ENCODE results near the gene RIPPLY2.

RIPPLY2 gene

DNA sequence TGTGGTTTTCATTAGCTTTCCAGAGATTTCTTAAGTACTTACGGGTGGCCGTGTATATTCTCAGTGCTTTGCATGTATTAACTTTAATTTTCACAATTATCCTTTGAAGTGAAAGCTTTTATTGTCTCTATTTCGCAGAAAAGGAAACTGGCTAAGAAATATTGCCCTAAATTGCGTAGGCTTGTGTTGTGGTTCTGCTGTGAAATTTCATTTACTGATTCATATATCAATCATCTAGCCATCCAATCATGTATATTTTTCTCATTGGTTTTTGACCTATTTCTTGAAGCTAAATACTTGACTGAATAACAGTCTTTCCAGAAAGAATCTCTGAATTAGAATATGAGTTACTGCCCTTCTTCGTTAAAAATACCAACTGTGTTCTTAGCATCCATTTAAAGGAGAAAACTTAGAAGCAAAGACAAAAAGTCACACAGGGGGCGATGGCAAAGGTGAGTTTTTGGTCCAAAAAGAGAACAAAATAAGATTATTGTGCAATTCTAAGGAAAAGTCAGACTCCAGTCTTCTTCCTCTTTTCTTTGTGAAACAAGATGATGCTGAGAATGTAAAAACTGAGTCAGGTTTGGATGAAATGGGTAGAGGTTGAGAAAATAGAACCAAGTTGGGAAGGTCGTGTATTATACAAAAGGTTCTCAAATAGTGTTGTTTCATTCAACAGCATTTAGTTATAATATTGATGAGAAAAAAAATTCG lies 7.8 kb downstream of the RIPPLY2 start:
- Histone ChIP-seq H3K4me1 (ENCODE audit: control insufficient read depth, low read depth, low read length) (peaks cover 3% of the 10 kb centered on the region), H3K9ac (ENCODE audit: low read length) (no peak overlapping the region), H3K4me3 (ENCODE audit: low read length) (peak overlapping the region; percentile 95), H3K9me3 (ENCODE audit: control insufficient read depth, low read depth, low read length) (no peaks in the 10 kb centered on the region), H3K27me3 (ENCODE audit: control insufficient read depth, insufficient read depth, low read length) (peaks cover 3% of the 10 kb centered on the region), H3K27ac (ENCODE audit: low read length) (no peak overlapping the region), H3K36me3 (ENCODE audit: control insufficient read depth, low read depth, low read length) (peaks cover 7% of the 10 kb centered on the region)

DNA sequence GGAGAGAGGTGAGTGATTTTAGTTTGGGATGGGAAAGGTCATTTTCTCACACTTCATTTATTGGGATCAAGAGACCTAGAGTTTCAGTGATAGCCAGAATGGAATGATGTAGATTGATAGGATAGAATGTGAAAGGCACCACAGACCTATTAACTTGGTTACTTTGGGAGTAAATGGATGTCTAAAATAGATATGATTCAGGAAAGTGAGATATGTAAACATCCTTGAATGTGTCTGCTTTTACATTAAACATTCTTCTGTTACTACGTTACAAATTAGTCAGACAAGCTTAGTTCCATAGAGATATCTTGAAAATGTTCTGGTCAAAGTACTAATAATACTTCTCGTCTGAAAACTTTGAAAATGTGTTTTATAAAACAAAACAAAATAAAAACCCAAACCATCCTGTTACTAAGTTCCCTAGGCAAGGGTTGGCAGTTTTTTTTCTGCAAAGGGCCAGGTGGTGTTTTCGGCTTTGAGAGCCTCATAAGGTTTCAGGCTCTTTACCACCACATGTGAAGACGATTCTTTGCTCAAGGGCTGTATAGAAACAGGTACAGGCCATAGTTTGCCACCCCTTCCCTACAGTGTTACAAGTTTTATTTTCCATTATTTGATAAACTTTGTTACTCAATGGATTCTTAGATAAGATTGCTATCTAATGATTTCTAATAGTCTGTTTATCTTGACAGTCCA lies 9.8 kb downstream of the RIPPLY2 start:
- H3K4me3 ChIP-seq (ENCODE audit: low read length): no peak overlapping the region
- peaks cover 3% of the 10 kb centered on the region for H3K27me3 ChIP-seq (ENCODE audit: control insufficient read depth, insufficient read depth, low read length)
- H3K9me3 ChIP-seq (ENCODE audit: control insufficient read depth, low read depth, low read length): peaks cover 7% of the 10 kb centered on the region
- H3K4me1 ChIP-seq (ENCODE audit: control insufficient read depth, low read depth, low read length): peaks cover 3% of the 10 kb centered on the region
- H3K36me3 ChIP-seq (ENCODE audit: control insufficient read depth, low read depth, low read length): peaks cover 7% of the 10 kb centered on the region
- no peak overlapping the region for H3K9ac ChIP-seq (ENCODE audit: low read length)
- H3K27ac ChIP-seq (ENCODE audit: low read length): no peak overlapping the region

DNA sequence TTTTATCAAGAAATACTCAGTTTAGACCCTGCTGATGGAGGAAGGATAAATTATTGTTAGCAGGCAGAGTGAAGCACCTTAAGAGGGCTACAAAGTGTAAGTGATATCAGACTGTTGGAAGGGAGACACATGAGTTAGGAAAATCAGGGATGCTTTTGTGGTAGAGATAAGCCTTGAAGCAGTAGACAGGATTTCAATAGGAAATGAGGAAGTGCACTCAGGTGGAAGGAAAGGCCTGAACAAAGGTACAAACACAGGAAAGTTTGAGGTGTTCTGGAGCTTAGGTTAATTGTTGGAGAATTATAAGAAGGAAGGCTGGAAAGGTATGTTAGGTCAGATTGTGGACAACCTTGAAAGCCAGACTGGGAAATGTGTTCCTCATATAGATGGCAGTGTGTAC lies 13.9 kb downstream of the RIPPLY2 start:
- H3K36me3 ChIP-seq (ENCODE audit: control insufficient read depth, low read depth, low read length): peaks cover 7% of the 10 kb centered on the region
- no peak overlapping the region for H3K9ac ChIP-seq (ENCODE audit: low read length)
- H3K9me3 ChIP-seq (ENCODE audit: control insufficient read depth, low read depth, low read length): peaks cover 13% of the 10 kb centered on the region
- H3K27ac ChIP-seq (ENCODE audit: low read length): no peak overlapping the region
- no peaks in the 10 kb centered on the region for H3K27me3 ChIP-seq (ENCODE audit: control insufficient read depth, insufficient read depth, low read length)
- H3K4me3 ChIP-seq (ENCODE audit: low read length): no peak overlapping the region
- H3K4me1 ChIP-seq (ENCODE audit: control insufficient read depth, low read depth, low read length): no peaks in the 10 kb centered on the region

- H3K4me3 ChIP-seq (ENCODE audit: low read length): no peak overlapping the region
- no peaks in the 10 kb centered on the region for H3K27me3 ChIP-seq (ENCODE audit: control insufficient read depth, insufficient read depth, low read length)
- H3K27ac ChIP-seq (ENCODE audit: low read length): no peak overlapping the region
- H3K9me3 ChIP-seq (ENCODE audit: control insufficient read depth, low read depth, low read length): peaks cover 13% of the 10 kb centered on the region
- H3K36me3 ChIP-seq (ENCODE audit: control insufficient read depth, low read depth, low read length): peaks cover 7% of the 10 kb centered on the region
- H3K9ac ChIP-seq (ENCODE audit: low read length): no peak overlapping the region
- H3K4me1 ChIP-seq (ENCODE audit: control insufficient read depth, low read depth, low read length): no peaks in the 10 kb centered on the region
These were observed 14.5 kb downstream of the RIPPLY2 start for GRCh38 chr6:83867527-83868161.

DNA sequence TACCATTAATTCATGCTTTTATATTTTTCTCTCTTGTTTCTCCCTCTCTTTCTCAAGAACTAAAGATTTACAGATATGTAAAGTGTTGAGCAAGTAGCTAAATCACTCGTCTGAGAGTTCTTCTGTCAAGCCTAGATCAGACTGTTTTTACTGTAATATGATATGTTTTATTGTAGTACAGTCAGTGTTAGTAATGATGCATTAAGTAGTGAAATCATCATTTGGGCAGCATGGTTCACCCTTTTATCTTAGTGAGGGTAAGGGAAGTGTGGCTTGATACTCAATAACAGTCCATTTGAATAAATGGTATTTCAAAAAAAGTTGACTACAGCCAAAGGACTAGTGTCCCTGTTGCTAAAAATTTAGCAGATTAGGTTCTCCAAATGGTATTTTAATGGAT lies 15.5 kb downstream of the RIPPLY2 start:
- Histone ChIP-seq H3K27ac (ENCODE audit: low read length) (no peak overlapping the region), H3K9ac (ENCODE audit: low read length) (no peak overlapping the region), H3K36me3 (ENCODE audit: control insufficient read depth, low read depth, low read length) (peaks cover 7% of the 10 kb centered on the region)

GRCh38 chr6:83870649-83871048 lies 17.5 kb downstream of the RIPPLY2 start:
- H3K4me1 ChIP-seq (ENCODE audit: control insufficient read depth, low read depth, low read length): no peaks in the 10 kb centered on the region
- H3K36me3 ChIP-seq (ENCODE audit: control insufficient read depth, low read depth, low read length): no peaks in the 10 kb centered on the region
- H3K9ac ChIP-seq (ENCODE audit: low read length): no peak overlapping the region
- no peaks in the 10 kb centered on the region for H3K27me3 ChIP-seq (ENCODE audit: control insufficient read depth, insufficient read depth, low read length)
- H3K27ac ChIP-seq (ENCODE audit: low read length): no peak overlapping the region
- H3K4me3 ChIP-seq (ENCODE audit: low read length): no peak overlapping the region
- H3K9me3 ChIP-seq (ENCODE audit: control insufficient read depth, low read depth, low read length): peaks cover 13% of the 10 kb centered on the region

More for the DNA sequence above, 15.5 kb downstream of the RIPPLY2 start:
- Histone ChIP-seq H3K9me3 (ENCODE audit: control insufficient read depth, low read depth, low read length) (peaks cover 13% of the 10 kb centered on the region), H3K4me1 (ENCODE audit: control insufficient read depth, low read depth, low read length) (no peaks in the 10 kb centered on the region), H3K4me3 (ENCODE audit: low read length) (no peak overlapping the region), H3K27me3 (ENCODE audit: control insufficient read depth, insufficient read depth, low read length) (no peaks in the 10 kb centered on the region)

DNA sequence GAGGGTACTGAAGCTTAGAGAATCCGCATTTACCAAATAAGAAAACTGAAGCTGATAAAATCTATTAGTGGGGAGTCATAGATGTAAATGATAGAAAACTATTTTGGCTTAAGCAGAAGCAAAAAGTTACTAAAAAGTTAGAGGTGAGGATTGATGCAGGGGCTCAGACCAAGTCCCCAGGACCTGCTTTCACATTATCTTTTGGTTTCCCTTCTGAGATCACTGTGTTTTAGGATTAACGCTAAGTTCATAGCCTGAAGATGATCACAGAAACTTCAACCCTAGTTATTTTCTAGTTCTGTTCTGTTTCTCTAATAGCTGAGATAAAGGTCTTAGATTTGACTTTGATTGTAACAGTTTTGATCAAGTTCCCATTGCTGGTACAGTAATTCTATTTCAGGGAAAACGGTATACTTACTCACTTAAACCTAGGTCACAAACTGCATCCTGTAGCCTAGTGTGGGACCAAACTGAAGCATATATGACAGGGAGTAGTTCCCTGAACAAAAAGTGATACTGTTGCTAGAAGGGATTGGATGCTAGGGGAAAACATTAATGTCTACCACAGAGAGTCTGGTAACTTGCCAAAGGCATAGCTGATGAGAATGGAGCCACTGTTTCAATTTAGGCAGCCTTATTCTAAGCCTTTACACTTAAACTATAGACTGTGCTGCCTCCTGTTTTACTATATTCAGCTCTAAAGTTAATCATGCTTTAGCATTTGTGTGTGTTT lies 19.4 kb downstream of the RIPPLY2 start:
- H3K9ac ChIP-seq (ENCODE audit: low read length): no peak overlapping the region
- H3K9me3 ChIP-seq (ENCODE audit: control insufficient read depth, low read depth, low read length): peaks cover 10% of the 10 kb centered on the region
- no peak overlapping the region for H3K27ac ChIP-seq (ENCODE audit: low read length)
- no peaks in the 10 kb centered on the region for H3K36me3 ChIP-seq (ENCODE audit: control insufficient read depth, low read depth, low read length)
- H3K4me3 ChIP-seq (ENCODE audit: low read length): no peak overlapping the region
- H3K27me3 ChIP-seq (ENCODE audit: control insufficient read depth, insufficient read depth, low read length): no peaks in the 10 kb centered on the region
- peaks cover 5% of the 10 kb centered on the region for H3K4me1 ChIP-seq (ENCODE audit: control insufficient read depth, low read depth, low read length)

DNA sequence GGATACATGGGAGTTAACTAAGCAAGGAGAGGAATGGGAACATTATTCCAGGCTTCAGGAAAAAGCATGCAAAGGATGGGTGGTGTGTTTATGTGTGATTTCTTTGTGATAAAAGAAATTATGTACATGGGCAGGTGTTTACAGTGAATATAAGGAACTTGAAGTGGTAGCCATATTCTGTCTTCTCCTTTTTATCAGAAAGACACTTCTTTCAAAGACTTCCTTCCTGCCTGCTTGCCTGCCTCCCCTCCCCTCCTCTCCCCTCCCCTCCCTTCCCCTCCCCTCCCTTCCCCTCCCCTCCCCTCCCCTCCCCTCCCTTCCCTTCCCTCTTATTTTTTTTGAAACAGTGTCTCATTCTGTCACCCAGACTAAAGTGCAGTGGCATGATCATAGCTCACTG lies 20.7 kb downstream of the RIPPLY2 start:
- H3K36me3 ChIP-seq (ENCODE audit: control insufficient read depth, low read depth, low read length): no peaks in the 10 kb centered on the region
- no peak overlapping the region for H3K27ac ChIP-seq (ENCODE audit: low read length)
- no peak overlapping the region for H3K9ac ChIP-seq (ENCODE audit: low read length)
- no peaks in the 10 kb centered on the region for H3K27me3 ChIP-seq (ENCODE audit: control insufficient read depth, insufficient read depth, low read length)
- peaks cover 8% of the 10 kb centered on the region for H3K4me1 ChIP-seq (ENCODE audit: control insufficient read depth, low read depth, low read length)
- H3K4me3 ChIP-seq (ENCODE audit: low read length): no peak overlapping the region
- no peaks in the 10 kb centered on the region for H3K9me3 ChIP-seq (ENCODE audit: control insufficient read depth, low read depth, low read length)

- H3K4me1 ChIP-seq (ENCODE audit: control insufficient read depth, low read depth, low read length): peaks cover 8% of the 10 kb centered on the region
- no peak overlapping the region for H3K9ac ChIP-seq (ENCODE audit: low read length)
- no peak overlapping the region for H3K4me3 ChIP-seq (ENCODE audit: low read length)
- no peaks in the 10 kb centered on the region for H3K9me3 ChIP-seq (ENCODE audit: control insufficient read depth, low read depth, low read length)
- H3K36me3 ChIP-seq (ENCODE audit: control insufficient read depth, low read depth, low read length): no peaks in the 10 kb centered on the region
- no peaks in the 10 kb centered on the region for H3K27me3 ChIP-seq (ENCODE audit: control insufficient read depth, insufficient read depth, low read length)
- no peak overlapping the region for H3K27ac ChIP-seq (ENCODE audit: low read length)
These were observed 22.7 kb downstream of the RIPPLY2 start for GRCh38 chr6:83875843-83876242.

- Histone ChIP-seq H3K9ac (ENCODE audit: low read length) (no peak overlapping the region), H3K4me3 (ENCODE audit: low read length) (no peak overlapping the region), H3K9me3 (ENCODE audit: control insufficient read depth, low read depth, low read length) (no peaks in the 10 kb centered on the region), H3K27ac (ENCODE audit: low read length) (no peak overlapping the region), H3K36me3 (ENCODE audit: control insufficient read depth, low read depth, low read length) (no peaks in the 10 kb centered on the region), H3K4me1 (ENCODE audit: control insufficient read depth, low read depth, low read length) (peaks cover 8% of the 10 kb centered on the region), H3K27me3 (ENCODE audit: control insufficient read depth, insufficient read depth, low read length) (no peaks in the 10 kb centered on the region)
These were observed 25.9 kb downstream of the RIPPLY2 start for GRCh38 chr6:83878902-83879644.

DNA sequence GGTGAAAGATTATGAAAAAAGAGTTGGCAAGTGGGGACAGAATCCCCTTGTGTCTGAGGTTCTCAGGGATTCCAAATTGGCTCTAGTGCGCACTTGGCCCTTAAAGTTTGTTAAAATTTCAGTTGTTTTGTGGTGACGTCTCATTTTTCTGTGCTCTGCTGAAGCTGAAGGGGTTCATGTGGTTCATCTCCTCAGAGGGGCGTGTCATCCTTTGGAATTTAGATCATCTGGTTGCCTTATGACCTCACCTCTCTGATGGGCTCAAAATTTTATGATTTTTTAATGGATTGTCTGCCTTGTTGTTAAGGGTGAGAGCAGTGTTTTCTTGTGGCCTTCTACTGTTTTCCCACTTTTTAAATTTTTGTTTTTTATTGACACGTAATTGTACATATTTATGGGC lies 26.6 kb downstream of the RIPPLY2 start:
- H3K4me3 ChIP-seq (ENCODE audit: low read length): no peak overlapping the region
- H3K27me3 ChIP-seq (ENCODE audit: control insufficient read depth, insufficient read depth, low read length): no peaks in the 10 kb centered on the region
- no peaks in the 10 kb centered on the region for H3K36me3 ChIP-seq (ENCODE audit: control insufficient read depth, low read depth, low read length)
- H3K9ac ChIP-seq (ENCODE audit: low read length): no peak overlapping the region
- no peaks in the 10 kb centered on the region for H3K9me3 ChIP-seq (ENCODE audit: control insufficient read depth, low read depth, low read length)
- H3K4me1 ChIP-seq (ENCODE audit: control insufficient read depth, low read depth, low read length): peaks cover 8% of the 10 kb centered on the region
- no peak overlapping the region for H3K27ac ChIP-seq (ENCODE audit: low read length)

Data from iPS-18a (cell line).